Measurements from ENCODE around the gene UVRAG.

The UVRAG gene

DNA sequence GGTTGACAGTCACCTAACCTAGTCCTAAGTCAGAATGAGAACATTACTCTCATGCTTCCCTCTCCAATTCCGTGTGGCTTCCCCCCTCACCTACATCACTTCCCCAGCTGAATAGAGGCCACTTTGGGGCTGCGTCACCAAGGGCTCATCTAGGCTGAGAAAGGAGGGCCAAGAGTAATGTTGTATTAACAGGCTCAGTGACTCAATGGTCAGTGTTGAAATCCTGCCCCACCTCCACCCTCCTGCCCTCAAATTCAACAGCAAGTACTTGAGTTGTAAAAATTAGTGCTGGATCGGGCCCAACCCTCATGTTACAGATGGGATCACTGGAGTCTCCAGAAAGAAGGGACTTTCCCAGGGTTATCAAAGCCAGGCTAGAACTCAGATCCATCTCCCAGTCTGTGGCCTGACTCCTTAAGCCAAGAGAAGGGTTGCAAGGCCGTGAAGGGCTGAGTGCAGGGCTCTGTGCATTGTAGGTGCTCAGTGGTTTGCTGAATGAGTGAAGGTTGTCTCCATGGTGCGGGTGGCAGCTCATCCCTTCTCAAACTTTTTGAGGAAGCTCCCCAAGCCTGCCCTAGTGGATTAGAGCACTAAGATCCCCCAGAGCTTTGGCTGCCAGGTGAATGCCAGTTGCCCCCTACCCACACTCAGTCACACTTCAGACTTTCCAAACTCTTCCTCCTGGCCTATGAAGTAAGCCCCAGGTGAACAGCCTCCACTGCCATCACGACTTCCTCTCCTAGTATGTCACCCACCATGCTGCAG lies 43.2 kb upstream of the UVRAG start:
- TF ChIP-seq, protein P1, sequence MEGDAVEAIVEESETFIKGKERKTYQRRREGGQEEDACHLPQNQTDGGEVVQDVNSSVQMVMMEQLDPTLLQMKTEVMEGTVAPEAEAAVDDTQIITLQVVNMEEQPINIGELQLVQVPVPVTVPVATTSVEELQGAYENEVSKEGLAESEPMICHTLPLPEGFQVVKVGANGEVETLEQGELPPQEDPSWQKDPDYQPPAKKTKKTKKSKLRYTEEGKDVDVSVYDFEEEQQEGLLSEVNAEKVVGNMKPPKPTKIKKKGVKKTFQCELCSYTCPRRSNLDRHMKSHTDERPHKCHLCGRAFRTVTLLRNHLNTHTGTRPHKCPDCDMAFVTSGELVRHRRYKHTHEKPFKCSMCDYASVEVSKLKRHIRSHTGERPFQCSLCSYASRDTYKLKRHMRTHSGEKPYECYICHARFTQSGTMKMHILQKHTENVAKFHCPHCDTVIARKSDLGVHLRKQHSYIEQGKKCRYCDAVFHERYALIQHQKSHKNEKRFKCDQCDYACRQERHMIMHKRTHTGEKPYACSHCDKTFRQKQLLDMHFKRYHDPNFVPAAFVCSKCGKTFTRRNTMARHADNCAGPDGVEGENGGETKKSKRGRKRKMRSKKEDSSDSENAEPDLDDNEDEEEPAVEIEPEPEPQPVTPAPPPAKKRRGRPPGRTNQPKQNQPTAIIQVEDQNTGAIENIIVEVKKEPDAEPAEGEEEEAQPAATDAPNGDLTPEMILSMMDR (IDR thresholded peaks at IDR 0.05), result no peak

DNA sequence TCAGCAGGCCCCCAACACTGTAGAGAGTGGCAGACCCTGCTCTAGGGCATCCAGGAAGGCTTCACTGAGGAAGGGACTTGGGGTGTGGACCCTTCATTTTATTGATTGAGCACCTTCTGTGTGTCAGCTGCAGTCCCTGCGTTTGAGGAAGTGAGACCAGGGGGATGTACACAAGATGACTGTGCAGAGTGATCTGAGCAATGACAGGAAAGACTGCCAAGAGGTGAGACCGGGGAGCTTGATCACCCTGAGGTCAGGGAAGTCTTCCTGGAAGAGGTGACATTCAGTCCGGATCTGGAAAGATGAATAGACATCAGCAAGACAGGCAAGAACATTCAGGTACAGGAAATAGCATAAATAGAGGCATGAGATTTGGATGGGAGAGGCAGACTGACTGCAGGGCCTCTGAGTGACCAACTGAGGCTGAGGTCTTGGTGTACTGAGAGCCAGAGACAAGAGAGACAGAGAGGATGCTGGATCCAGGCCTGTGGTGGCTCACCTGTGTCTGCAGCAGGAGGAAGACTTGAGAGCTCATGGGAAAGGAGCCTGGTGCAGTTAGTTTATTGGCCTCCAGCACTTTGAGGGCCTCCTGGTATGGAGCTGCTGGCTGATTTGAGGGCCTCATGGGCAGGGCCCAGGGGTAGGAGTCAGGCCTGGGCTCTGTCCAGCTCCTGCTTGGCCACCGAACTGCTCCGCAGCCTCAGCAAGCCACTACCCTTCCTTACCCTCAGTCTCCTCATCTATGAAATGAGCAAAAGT lies 41.2 kb upstream of the UVRAG start:
- TF ChIP-seq, protein P1 (IDR thresholded peaks at IDR 0.05), result no peak

DNA sequence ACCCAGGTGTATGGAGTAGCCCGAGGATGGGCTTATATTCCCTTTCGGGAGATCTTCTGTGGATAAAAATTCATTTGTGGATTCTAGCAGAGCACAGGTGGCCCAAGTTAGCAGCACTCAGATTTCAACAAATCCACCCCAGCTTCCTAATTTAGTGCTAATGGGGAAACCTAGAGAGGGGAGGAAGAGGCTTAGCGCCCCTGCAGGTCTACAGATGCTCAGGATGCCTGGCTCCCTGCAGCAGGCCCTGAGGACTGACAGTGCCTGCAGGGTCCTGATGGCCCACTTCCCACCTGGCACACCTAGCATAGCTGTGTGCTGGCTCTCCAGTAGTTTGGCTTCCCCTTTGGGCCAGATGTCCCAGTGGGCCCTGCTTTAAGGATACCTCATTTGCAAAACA lies 40.0 kb upstream of the UVRAG start:
- TF ChIP-seq, protein P1 (IDR thresholded peaks at IDR 0.05), result no peak

DNA sequence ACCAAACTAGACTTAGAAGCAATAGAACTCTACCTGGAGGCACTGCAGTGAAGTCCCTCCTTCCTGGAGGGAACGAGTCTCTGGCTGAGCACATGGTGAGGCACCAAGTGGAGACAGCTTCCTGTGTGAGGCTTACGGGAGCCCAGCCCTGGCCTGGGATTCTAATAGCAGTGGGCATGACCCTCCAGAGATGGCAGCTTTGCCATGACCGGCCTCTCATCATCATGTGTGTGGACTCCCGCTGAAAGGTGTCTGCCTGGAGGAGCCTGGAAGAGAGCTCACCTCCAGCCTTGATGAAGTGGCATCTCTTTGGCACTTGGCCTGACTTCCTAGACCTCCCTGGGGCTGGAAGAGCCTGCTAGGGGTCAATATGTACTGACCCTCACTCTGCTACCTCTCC lies 38.5 kb upstream of the UVRAG start:
- TF ChIP-seq, protein P1 (IDR thresholded peaks at IDR 0.05), result no peak

DNA sequence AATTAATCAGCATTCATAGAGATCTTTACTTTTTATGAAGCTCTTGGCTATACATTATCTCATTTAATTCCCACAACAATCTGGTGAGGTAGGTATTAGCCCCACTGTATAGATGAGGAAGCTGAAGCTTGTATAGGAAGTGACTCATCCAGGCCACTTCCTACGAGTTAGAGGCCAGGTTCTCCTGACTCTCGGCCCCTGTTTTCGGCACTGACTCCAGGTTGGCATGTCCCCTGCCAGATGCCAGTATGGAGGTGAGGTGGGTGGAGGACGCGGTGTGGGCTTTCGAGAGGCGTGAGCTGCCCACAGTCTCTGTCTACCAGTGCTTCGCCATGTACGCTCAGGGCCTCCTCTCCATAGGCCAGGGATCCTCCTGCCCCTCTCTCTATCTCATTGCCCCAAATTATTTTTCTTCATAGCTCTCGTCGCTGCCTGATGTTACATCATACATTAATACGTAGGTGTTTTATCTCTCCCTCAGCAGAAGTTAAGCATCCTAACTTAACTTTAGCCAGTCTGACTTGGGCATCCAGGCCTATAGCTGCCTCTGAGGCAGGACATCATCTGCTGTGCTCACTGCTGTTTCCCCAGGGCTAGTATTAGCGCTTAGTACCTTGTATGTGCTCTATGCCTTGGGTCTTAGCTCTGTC lies 37.4 kb upstream of the UVRAG start:
- TF ChIP-seq, protein P1 (IDR thresholded peaks at IDR 0.05), result no peak

DNA sequence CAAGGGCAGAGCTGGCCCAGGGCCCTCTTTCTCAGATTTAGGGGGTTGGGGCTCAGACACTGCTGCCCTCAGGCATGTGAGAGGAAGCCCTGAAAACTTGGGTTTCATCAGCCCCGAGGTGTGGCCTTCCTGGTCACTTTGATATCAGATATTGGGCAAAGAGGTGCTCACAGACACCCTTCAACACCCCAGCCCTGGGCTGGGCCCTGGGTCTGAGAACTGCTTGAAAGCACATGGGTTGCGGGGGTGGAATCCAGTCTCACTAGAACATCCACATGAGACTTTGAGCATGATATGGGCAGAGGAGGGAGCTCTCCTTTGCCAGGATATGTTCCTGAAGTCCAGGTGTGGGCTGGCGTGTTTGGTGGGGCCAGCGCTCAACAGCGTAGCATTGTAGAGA lies 36.0 kb upstream of the UVRAG start:
- TF ChIP-seq, protein P1 (IDR thresholded peaks at IDR 0.05), result no peak

DNA sequence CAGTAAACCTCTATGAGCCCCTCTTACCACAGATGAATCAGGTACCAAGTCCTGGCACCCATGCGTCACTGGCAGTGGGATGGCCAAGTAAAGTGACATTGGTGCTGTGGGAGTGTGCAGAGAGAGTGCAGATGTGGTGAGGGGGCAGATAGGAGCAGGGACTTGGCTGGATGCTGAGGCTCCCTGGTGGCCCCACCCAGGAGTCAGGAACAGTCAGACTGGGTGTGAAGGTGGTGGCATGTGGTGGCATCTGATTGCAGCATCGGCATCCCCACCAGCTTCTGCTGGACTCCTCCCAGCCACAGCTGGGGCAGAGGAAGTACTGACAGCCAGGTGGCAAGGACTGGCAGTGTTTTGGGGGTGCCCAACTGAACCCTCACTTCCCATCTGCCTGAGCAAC lies 35.0 kb upstream of the UVRAG start:
- TF ChIP-seq, protein P1 (IDR thresholded peaks at IDR 0.05), result no peak
